GM10266 (cell line): ENCODE data around the gene SDK2.

Source experiments
- DNase-seq: peaks from one replicate; pipeline ENCODE4 v3.0.0; 2012; ENCODE audit errors: extremely low spot score
- CTCF ChIP-seq: IDR thresholded peaks from 2 replicates; pipeline ENCODE4 v1.5.1; 2012; ENCODE audit warnings: mild to moderate bottlenecking, low read depth; ENCODE audit not compliant: control insufficient read depth, insufficient read depth; ENCODE audit errors: missing control alignments

SDK2 gene

GRCh38 chr17:73640691-73641090 is 3.6 kb downstream of the SDK2 start:
- no peak for DNase-seq
- no peak for TF ChIP-seq CTCF

- no peak for DNase-seq
- TF ChIP-seq CTCF = no peak
Measured at GRCh38 chr17:73639932-73640331, 4.3 kb downstream of the SDK2 start.

- DNase-seq = no peak
- no peak for TF ChIP-seq CTCF
Measured at GRCh38 chr17:73639322-73639721, 4.9 kb downstream of the SDK2 start.

GRCh38 chr17:73638556-73638955 is 5.7 kb downstream of the SDK2 start:
- no peak for TF ChIP-seq CTCF

GRCh38 chr17:73637866-73638265 is 6.4 kb downstream of the SDK2 start:
- DNase-seq = no peak
- no peak for TF ChIP-seq CTCF

More at GRCh38 chr17:73638556-73638955, 5.7 kb downstream of the SDK2 start:
- no peak for DNase-seq

GRCh38 chr17:73635101-73635817 is 9.0 kb downstream of the SDK2 start:
- DNase-seq = no peak
- no peak for TF ChIP-seq CTCF

GRCh38 chr17:73634629-73635028 is 9.6 kb downstream of the SDK2 start:
- no peak for TF ChIP-seq CTCF
- no peak for DNase-seq
